Measurements from ENCODE around the gene TRIM4. TPM values are rescaled to one million over a fixed set of nuclear protein-coding genes. Genes with fewer than 3 reads are reported as not detected.
A peak's percentile ranks its signal among the peaks of the same experiment; 100 is the strongest.
"Not testable (repeated sequence)": the region's sequence is repeated elsewhere in the genome, so short reads cannot be mapped to it uniquely, and the experiment has no call there.

Gene TRIM4, protein sequence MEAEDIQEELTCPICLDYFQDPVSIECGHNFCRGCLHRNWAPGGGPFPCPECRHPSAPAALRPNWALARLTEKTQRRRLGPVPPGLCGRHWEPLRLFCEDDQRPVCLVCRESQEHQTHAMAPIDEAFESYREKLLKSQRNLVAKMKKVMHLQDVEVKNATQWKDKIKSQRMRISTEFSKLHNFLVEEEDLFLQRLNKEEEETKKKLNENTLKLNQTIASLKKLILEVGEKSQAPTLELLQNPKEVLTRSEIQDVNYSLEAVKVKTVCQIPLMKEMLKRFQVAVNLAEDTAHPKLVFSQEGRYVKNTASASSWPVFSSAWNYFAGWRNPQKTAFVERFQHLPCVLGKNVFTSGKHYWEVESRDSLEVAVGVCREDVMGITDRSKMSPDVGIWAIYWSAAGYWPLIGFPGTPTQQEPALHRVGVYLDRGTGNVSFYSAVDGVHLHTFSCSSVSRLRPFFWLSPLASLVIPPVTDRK
- 10 to 100 TPM; 20.9 to 43.3 (median 39.6) TPM for total RNA-seq

- 8% methylated on average over 68 of the region's 81 CpGs; no CpG with 5 or more reads in 1 of the 2 donors for WGBS, 2 donors (ENCODE audit: low coverage in 1 of 2)
These were observed at the start of gene TRIM4 for GRCh38 chr7:99918959-99919813. Gene TRIM4, minus strand, starts transcription at chr7:99919530. Its CDS starts 129 bp downstream, at chr7:99919401.

DNA sequence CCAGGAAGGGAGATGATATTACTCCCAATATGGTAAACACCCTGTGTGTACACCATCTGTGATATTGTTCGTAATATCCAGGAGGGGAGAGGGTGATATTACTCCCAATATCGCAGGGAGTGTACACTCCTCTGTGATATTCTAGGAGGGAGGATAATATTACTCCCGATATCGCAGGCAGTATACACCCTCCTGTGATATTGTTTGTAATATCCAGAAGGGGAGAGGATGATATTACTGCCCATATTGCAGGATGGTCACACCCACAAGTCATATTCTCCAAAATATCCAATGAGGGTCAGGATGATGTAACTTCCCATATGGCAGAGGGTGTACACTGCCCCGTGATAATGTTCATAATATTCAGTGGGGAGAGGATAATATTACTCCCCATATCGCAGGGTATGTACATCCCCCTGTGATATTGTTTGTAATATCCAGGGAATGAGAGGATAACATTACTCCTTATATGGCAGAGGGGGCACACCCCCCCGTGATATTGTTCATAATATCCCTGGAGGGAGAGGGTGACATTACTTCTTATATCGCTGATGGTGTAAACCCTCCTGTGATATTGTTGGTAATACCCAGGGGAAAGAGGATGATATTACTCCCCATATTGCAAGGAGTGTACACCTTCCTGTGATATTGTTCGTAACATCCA, 39.4 kb upstream of the TRIM4 start:
- no peak overlapping the region for H3K27ac ChIP-seq
- in situ Hi-C loops (cut with MboI; ENCODE audit: low pct_ligation_motif_present in 1 of 4, low pct_unique_long_range_greater_than_20kb in 1 of 4, low sequenced_read_pairs in 3 of 4): no loop called here
- H3K4me1 ChIP-seq: no peaks in the 10 kb centered on the region
- H3K9me3 ChIP-seq: no peaks in the 10 kb centered on the region
- H3K36me3 ChIP-seq: no peaks in the 10 kb centered on the region
- H3K27me3 ChIP-seq: peaks cover 17% of the 10 kb centered on the region
- WGBS, 2 donors (ENCODE audit: low coverage in 1 of 2): 65 to 74% methylated on average over 6 to 9 of the region's 9 CpGs
- DNase-seq: no peak
- intact Hi-C loops (cut with DNase I; ENCODE audit: low total_unique reads): no loop called here
- no peak overlapping the region for H3K4me3 ChIP-seq
- TF ChIP-seq POLR2A (IDR thresholded peaks at IDR 0.05): no peak
- TF ChIP-seq CTCF (IDR thresholded peaks at IDR 0.05): no peak
- TF ChIP-seq EP300 (IDR thresholded peaks at IDR 0.05; ENCODE audit: low read depth): no peak
- TF ChIP-seq POLR2AphosphoS5 (IDR thresholded peaks at IDR 0.05): no peak

More at GRCh38 chr7:99918959-99919813, at the start of gene TRIM4:
- in situ Hi-C loops (cut with MboI; ENCODE audit: low pct_ligation_motif_present in 1 of 4, low pct_unique_long_range_greater_than_20kb in 1 of 4, low sequenced_read_pairs in 3 of 4) (loop anchor here in 3 of 4 donors (10.0 to 25.0 kb wide), 2 partner anchors 76 to 143 kb away; no protein-coding TSS in a partner anchor), intact Hi-C loops (cut with DNase I; ENCODE audit: low total_unique reads) (loop anchor here (2.0 kb wide), 1 partner anchor 60 kb away; no protein-coding TSS in a partner anchor)
- Histone ChIP-seq H3K9me3 (no peaks in the 10 kb centered on the region), H3K27me3 (no peaks in the 10 kb centered on the region), H3K4me3 (peak within 1 kb of the TSS; percentile 72 to 95 (median 88)), H3K27ac (peak within 1 kb of the TSS; percentile 94 to 97 (median 94)), H3K36me3 (no peaks in the 10 kb centered on the region), H3K4me1 (peaks cover 23 to 39% (median 26%) of the 10 kb centered on the region in 4 donors)
- DNase-seq: peak; percentile 94
- TF ChIP-seq CTCF (IDR thresholded peaks at IDR 0.05) (peak in 4 of 5 experiments; percentile 8 to 34 (median 26)), POLR2AphosphoS5 (IDR thresholded peaks at IDR 0.05) (peak; percentile 88 to 97 (median 95)), EP300 (IDR thresholded peaks at IDR 0.05; ENCODE audit: low read depth) (no peak), POLR2A (IDR thresholded peaks at IDR 0.05) (peak; percentile 90)

GRCh38 chr7:99955247-99955646, 35.9 kb upstream of the TRIM4 start:
- no peak for DNase-seq
- H3K9me3 ChIP-seq: no peaks in the 10 kb centered on the region
- WGBS, 2 donors (ENCODE audit: low coverage in 1 of 2): 66 to 75% methylated on average over 3 to 6 of the region's 6 CpGs
- no peaks in the 10 kb centered on the region for H3K4me1 ChIP-seq
- TF ChIP-seq CTCF (IDR thresholded peaks at IDR 0.05): no peak
- no peak for TF ChIP-seq EP300 (IDR thresholded peaks at IDR 0.05; ENCODE audit: low read depth)
- TF ChIP-seq POLR2AphosphoS5 (IDR thresholded peaks at IDR 0.05): no peak
- TF ChIP-seq POLR2A (IDR thresholded peaks at IDR 0.05): no peak
- intact Hi-C loops (cut with DNase I; ENCODE audit: low total_unique reads) (no loop called here), in situ Hi-C loops (cut with MboI; ENCODE audit: low pct_ligation_motif_present in 1 of 4, low pct_unique_long_range_greater_than_20kb in 1 of 4, low sequenced_read_pairs in 3 of 4) (no loop called here)
- H3K27me3 ChIP-seq: no peaks in the 10 kb centered on the region
- H3K36me3 ChIP-seq: no peaks in the 10 kb centered on the region
- no peak overlapping the region for H3K27ac ChIP-seq
- no peak overlapping the region for H3K4me3 ChIP-seq

GRCh38 chr7:99954643-99955042, 35.3 kb upstream of the TRIM4 start:
- H3K9me3 ChIP-seq; H3K36me3 ChIP-seq; H3K27me3 ChIP-seq; in situ Hi-C loops (cut with MboI; ENCODE audit: low pct_ligation_motif_present in 1 of 4, low pct_unique_long_range_greater_than_20kb in 1 of 4, low sequenced_read_pairs in 3 of 4); DNase-seq; H3K4me1 ChIP-seq; H3K27ac ChIP-seq; H3K4me3 ChIP-seq; intact Hi-C loops (cut with DNase I; ENCODE audit: low total_unique reads): not testable (repeated sequence)
- 90 to 92% methylated on average over 4 to 7 of the region's 7 CpGs for WGBS, 2 donors (ENCODE audit: low coverage in 1 of 2)
